ENCODE measurements around the gene QSOX2. TPM values are rescaled to one million over a fixed set of nuclear protein-coding genes. Genes with fewer than 3 reads are reported as not detected.

Gene QSOX2
- polyA plus RNA-seq, 2 of the 4 experiments (the other 2 are of a cell fraction): 22.3 to 30.2 TPM

- CTCF ChIA-PET: interaction anchor here (0.7 to 6.4 kb wide), 11 partner anchors 10 to 261 kb away, joined by 3 to 61 read pairs (median 4); no protein-coding TSS in a partner anchor
- DNase-seq (ENCODE audit: low read depth in 1 of 2, low spot score in 1 of 2) (peak; percentile 68 to 71), ATAC-seq (peak; percentile 48 to 65; a peak in 4 of 6 replicates), FAIRE-seq (no peak)
- 31% methylated on average over 17 of the region's 18 CpGs for WGBS (ENCODE audit: missing lambda C conversion rate)
- no peak for TF ChIP-seq EP300 (IDR thresholded peaks at IDR 0.05)
- peak; percentile 65 for TF ChIP-seq MAX (IDR thresholded peaks at IDR 0.05)
- 0 out of 2 replicates have a peak, but pooled peaks have one; percentile 31 for TF ChIP-seq HOXB13 (CRISPR knock-in tag; IDR thresholded peaks at IDR 0.05; ENCODE audit: low read depth)
- TF ChIP-seq REST (IDR thresholded peaks at IDR 0.05): no peak
- TF ChIP-seq MAFK (IDR thresholded peaks at IDR 0.05; ENCODE audit: partially characterized antibody): peak; percentile 23
- TF ChIP-seq FOSL2 (IDR thresholded peaks at IDR 0.05): no peak
- peak; percentile 65 for TF ChIP-seq FOSL2 (CRISPR knock-in tag; IDR thresholded peaks at IDR 0.05)
- no peak for TF ChIP-seq SREBF2 (IDR thresholded peaks at IDR 0.05)
- peaks cover 18% of the 10 kb centered on the region for H3K4me1 ChIP-seq
- POLR2A ChIA-PET: no interaction called here
- peak overlapping the region; percentile 64 to 82 for H3K27ac ChIP-seq
- H3K4me3 ChIP-seq: no peak overlapping the region
- H3K4me2 ChIP-seq: peak overlapping the region; percentile 76
- no peaks in the 10 kb centered on the region for H3K9me3 ChIP-seq
Measured at GRCh38 chr9:136228107-136228875, 17.3 kb downstream of the QSOX2 start.

DNA sequence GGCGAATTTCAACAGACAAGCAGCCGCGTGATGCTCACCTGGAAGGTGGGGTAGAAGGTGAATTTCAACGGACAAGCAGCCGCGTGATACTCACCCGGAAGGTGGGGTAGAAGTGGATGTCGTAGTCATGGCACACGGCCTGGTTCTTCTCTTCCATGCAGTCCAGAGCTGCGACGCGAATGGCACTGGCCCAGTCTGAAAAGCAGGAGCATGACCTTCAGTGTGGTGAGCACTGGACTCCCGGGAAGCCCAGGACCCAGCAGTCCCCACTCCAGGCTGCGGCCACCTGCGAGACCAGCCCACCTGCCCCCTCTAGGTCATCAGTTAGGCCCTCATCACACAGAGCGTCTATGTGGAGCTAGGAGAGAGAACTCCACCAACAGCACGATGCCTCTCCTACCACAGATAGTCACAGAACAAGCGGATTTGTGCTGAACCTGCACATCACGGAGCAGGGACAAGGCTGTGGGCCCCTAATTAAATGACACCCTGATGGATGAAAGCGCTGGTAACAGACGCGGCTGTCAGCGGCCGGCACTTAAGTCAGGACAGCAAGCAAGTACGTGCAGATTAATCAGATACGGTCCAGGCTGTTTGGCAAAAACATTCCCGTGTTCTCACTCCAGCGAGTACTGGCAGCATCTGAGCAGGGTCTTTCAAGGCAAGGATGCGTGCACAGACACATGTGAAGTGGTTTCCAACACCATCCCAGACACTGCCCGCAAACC is 18.8 kb downstream of the QSOX2 start:
- TF ChIP-seq BHLHE40 (IDR thresholded peaks at IDR 0.05; ENCODE audit: low read depth, low read length) (no peak), NPAS2 (CRISPR knock-in tag; IDR thresholded peaks at IDR 0.05; ENCODE audit: borderline replicate concordance) (no peak), HOXB5 (CRISPR knock-in tag; IDR thresholded peaks at IDR 0.05) (no peak), FOXS1 (CRISPR knock-in tag; IDR thresholded peaks at IDR 0.05) (no peak), BCL3 (IDR thresholded peaks at IDR 0.05) (no peak), SREBF2 (IDR thresholded peaks at IDR 0.05) (no peak), ZSCAN20 (CRISPR knock-in tag; IDR thresholded peaks at IDR 0.05) (no peak), EHMT2 (IDR thresholded peaks at IDR 0.05; ENCODE audit: low read depth) (no peak), MAZ (IDR thresholded peaks at IDR 0.05; ENCODE audit: borderline replicate concordance, low read depth, low read length) (no peak), ESRRA (IDR thresholded peaks at IDR 0.05; ENCODE audit: borderline replicate concordance, low read length) (no peak), RFX5 (IDR thresholded peaks at IDR 0.05) (no peak), CHD4 (IDR thresholded peaks at IDR 0.05; ENCODE audit: borderline replicate concordance) (no peak), HOXA7 (CRISPR knock-in tag; IDR thresholded peaks at IDR 0.05) (no peak), PBX3 (IDR thresholded peaks at IDR 0.05) (no peak), CHD2 (IDR thresholded peaks at IDR 0.05; ENCODE audit: low read length, partially characterized antibody) (no peak)
- TF ChIP-seq, protein P1, sequence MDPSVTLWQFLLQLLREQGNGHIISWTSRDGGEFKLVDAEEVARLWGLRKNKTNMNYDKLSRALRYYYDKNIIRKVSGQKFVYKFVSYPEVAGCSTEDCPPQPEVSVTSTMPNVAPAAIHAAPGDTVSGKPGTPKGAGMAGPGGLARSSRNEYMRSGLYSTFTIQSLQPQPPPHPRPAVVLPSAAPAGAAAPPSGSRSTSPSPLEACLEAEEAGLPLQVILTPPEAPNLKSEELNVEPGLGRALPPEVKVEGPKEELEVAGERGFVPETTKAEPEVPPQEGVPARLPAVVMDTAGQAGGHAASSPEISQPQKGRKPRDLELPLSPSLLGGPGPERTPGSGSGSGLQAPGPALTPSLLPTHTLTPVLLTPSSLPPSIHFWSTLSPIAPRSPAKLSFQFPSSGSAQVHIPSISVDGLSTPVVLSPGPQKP (IDR thresholded peaks at IDR 0.05; ENCODE audit: low read depth, low read length): no peak
- TF ChIP-seq, protein P2, sequence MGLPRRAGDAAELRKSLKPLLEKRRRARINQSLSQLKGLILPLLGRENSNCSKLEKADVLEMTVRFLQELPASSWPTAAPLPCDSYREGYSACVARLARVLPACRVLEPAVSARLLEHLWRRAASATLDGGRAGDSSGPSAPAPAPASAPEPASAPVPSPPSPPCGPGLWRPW (IDR thresholded peaks at IDR 0.05): no peak
- H3K9me3 ChIP-seq: no peaks in the 10 kb centered on the region
- FAIRE-seq (no peak), ATAC-seq (no peak), DNase-seq (ENCODE audit: low read depth in 1 of 2, low spot score in 1 of 2) (no peak)
- peaks cover 18% of the 10 kb centered on the region for H3K4me1 ChIP-seq
- no peak overlapping the region for H3K4me2 ChIP-seq
- CTCF ChIA-PET: interaction anchor here (0.5 to 6.4 kb wide), 19 partner anchors 8 to 259 kb away, joined by 3 to 61 read pairs (median 5); no protein-coding TSS in a partner anchor
- POLR2A ChIA-PET: no interaction called here
- H3K27ac ChIP-seq: no peak overlapping the region
- WGBS (ENCODE audit: missing lambda C conversion rate): 91% methylated on average over 29 of the region's 30 CpGs
- H3K4me3 ChIP-seq: no peak overlapping the region
